HG03575 (cell line): ENCODE measurements around the gene RASD1.

Experiments
- ATAC-seq: cut with Tn5 transposase; IDR thresholded peaks from one replicate; pipeline ENCODE4 v1.9.1; 2021; ENCODE audit not compliant: unreplicated experiment, insufficient number of reproducible peaks, low FRiP score; ENCODE audit errors: extremely low read depth

The RASD1 gene

DNA sequence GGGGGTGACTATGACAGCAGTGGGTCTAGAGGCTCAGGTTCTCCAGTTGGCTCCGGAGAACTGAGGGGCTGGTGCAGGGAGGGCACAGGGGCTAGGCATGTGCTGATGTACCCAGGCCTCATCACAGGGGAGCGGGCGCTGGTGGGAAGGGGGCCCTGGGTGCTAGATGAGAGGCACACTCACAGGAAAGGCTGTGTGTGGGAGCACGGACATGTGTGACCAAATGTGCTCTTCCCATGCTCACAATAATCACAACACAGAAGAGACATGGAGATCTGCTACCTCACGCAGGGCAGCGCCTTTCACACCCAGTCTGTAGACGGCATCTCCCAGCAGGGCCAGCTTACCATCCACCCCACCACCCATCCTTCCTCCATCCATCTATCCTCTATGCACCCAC lies 17.4 kb upstream of the RASD1 start:
- no peak for ATAC-seq

DNA sequence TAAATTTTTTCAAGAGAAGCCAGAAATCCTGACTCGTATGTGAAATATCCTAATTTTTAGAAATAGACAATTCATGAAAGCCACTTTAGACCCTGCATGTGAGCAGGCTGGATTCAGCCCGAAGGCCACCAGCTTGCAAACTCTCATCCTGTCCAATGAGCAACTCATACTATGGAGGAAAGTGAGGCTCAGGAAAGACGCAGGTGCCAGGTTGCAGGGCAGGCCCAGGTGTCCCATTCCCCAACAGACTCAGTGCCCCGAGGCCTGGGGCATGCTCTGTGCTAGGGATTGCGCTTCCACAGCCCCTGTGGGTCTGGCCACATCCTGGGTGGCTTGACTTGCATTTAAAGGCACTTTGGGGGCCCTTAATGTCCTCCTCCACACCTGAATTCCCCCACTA lies 16.7 kb upstream of the RASD1 start:
- no peak for ATAC-seq

DNA sequence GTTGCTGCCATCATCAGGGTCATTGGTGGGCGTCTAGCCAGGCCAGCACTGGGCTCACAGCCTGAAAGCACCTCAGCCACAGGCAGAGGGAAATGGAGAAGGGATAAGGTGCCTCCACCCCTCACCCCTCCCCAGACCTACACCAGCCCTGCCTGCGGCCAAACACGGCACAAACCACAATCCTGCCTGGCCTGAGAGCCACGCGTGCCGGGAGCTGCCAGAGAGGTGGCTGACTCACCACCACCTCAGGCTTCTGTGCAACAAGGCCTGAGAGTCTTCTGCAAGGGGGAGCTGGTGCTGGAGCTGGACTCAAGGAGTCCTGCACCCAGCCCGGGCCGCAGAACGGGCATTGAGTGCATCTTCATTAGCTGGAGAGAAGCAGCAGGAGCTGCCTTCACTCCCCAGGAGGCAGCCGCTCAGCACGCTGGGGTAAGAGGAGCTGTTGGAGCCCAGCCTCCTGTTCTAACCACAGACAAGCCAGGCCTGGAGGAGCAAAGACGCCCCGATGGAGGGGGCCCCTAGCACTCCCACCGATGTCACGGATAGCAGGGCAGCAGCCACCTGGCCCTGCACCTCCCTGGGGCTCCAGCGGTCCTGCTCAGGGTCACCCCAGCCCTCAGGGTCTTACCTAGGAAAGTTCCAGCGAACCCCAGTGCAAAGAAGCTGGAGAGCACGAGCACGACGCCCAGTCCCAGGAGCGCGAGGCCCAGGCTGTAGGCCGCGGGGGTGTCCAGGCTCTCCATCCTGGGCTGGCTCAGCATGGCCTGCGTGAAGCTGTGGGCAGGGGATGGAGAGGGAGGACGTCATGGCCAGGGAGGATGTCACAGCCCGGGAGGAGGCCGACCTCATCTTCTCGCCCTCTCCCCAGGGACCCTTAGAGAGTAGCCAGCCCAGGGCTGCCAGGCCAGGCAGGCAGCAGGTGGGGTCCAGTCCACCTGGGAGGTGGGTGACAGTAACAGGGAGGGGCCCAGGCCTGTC lies 16.0 kb upstream of the RASD1 start:
- ATAC-seq: no peak

DNA sequence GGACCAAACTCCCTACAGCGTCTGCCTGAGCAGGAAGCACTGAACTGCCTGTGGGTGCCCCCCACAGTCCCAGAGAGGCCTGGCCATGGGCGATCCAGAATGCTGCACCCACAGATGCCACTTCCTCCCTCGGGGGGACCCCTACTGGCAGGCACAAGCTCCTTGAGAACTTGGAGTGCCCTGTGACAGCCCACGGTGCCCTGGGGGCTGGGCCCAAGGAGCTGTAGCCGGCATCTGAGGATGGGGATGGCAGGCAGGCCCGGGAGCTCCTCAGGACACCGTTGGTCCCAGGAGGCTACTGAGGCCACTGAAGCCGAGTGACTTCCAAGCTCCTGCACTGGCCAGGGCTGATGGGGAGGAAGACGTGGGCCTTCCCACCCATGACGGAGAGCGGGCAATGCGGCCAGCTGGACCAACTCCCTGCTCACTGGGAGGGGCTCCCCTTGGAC lies 15.1 kb upstream of the RASD1 start:
- no peak for ATAC-seq

DNA sequence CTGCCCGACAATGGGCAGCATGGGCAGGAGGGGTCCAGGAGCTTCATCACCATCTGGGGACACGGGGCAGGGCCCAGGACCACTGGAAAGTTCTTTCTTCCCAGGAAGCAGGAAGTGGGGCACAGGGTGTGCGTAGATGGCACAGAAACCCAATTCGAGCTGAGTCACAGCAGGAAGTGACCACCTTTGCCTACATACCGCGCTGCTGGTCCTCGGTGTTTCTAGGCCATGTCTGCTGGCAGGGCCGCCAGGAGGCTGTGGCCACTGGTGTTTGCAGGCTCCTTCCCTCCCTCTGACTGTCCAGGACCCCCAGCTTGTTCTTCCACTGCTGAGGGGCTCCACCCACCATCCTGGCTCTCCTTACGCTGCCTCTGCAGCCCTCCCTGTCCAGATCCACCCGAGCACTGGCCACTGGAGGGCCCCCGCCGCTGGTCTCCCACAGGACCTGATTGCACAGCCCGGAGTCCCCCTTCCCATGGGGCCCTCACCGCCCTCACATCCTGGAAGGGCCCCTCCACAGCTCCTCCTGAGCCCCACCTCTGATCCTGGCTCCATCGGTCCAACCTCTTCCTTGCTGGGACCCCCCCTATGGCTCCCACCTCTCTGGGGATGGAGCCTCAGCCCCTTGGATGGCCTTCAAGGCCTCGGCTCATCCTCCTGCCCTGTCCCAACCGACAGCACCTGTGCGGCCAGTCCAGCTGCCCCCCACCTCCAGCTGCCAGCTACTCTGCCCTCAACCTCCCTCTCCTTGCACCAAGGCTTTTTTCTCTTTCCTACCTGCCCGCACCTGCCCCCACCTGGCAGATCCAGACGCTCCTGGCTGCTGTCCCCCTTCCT lies 14.5 kb upstream of the RASD1 start:
- ATAC-seq: no peak

DNA sequence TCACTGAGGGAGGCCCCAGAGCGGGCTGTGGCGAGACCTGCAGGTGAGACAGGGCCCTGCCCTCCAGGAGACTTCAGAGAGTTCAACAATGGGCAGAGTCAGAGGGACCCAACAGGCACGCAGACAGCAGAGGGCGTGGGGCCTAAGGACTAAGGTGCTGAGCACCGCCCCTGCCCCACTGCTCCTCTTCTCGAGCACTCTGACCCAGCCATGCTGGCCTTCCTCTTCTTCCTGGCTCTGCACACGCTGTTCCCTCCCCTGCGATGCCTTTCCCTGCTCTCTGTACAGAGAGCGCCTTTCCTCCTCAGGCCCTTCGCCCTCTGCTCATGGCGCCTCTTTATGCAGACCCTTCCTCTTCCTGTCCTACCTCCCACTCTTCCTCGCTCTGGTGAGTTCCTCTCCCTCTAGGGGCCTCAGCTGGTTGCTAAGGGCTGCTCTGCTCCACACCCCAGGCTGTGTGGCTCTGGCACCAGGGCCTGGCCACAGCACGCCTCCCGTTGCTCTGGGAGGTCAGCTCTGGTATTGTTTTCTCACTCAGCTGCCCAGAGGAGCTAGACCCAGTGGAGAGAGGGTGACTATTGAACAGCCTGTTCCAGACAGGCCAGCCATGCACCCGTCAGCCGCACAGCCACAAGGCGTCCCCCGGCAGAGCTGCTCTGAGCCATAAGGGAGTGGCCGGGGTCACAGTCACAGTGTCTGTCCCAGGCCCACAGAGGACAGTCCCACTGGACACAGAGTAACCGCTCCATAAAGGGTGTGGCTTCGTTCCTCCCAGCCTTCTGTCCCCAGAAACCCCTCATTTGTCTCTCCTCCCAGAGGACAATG lies 13.6 kb upstream of the RASD1 start:
- ATAC-seq: no peak

DNA sequence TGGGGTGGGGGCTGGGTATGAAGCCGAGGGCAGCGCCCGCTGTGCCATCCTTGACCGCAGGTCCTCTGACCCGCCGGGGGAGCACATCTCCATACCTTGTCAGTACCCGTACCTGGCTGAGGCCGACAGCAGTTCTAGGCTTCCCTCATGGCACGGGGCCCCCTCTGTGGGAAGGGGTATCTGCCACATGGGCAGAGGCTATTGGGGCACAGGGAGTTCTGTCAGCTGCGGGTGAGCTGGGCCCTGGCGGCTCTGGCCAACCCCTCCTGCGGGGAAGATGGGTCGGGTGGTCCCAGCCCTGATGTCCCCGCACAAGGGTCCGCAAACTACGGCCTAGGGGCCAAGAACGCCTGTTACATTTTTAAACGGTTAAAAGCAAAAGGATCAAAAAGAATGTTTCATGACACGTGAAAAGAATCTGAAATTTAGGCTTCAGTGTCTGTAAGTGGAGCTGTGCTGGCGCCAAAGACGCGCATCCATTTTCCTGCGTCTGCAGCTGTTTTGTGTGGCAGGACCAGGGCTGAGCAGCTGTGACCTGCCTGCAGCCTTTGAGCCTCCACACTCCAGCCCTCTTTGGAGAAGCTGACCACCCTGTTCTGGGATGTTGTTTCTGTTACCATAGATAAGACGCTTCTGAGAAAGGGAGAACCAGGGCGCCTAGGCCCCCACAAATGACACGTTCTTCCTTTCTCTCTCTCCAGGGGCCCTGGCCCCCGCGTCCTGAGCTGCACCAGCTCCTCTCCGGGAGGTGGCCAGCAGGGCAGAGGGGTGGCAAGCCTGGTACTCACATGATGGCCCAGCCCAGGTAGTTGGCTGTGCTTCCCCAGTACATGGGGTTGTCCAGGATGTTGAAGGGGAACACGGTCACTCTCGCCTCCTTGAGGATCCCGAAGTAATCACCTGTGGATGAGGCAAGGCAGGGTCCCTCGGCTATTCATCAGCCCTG lies 12.7 kb upstream of the RASD1 start:
- no peak for ATAC-seq

DNA sequence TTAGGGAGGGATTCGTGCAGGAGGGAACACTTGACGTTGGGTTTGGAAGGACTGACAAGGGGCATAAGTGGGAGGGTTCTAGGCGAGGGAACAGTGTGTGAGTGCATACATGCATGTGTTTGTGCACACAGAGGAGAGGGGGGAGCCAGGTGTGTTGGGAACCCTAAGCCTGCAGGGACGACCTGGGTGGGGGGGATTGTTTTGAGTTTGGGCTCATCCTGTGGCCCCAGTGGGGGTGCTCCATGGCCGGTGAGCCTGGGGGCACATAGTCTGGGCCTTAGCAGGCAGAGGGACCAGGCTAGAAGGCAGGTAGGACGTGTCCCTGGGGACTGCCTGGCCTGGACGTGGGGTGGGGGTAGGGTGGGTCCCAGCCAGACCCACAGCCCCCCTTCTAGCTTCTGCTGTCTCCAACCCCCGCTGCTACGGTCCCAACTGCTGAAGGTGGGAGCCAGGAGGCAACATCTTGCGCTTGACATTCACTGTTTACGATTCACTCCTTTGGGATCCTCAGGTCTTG lies 11.9 kb upstream of the RASD1 start:
- no peak for ATAC-seq

DNA sequence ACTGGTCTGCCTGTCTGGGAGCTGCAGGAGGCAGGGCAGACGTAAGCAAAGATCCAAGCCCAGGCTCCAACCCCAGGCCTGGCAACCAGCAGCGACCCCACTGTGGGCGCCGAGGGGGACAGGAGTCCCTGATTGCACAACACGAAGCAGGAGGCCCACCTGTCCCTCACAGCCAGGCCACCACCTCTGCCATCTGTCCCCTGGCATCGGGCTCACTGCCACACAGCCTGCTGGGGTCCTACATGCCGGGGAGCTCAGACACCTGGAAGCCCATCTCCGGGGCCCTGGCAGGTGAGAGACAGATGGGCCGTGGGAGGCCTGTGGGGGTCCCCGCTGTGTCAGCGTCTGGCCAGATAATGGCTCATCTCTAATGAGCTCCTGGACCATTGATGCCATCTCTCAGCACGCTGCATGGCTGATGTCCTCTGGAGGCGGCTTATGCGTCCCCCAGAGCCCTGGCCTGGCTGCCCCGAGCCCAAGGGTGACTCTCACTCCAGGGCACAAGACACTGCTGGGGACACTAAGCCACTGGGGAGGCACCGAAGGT lies 11.3 kb upstream of the RASD1 start:
- no peak for ATAC-seq

DNA sequence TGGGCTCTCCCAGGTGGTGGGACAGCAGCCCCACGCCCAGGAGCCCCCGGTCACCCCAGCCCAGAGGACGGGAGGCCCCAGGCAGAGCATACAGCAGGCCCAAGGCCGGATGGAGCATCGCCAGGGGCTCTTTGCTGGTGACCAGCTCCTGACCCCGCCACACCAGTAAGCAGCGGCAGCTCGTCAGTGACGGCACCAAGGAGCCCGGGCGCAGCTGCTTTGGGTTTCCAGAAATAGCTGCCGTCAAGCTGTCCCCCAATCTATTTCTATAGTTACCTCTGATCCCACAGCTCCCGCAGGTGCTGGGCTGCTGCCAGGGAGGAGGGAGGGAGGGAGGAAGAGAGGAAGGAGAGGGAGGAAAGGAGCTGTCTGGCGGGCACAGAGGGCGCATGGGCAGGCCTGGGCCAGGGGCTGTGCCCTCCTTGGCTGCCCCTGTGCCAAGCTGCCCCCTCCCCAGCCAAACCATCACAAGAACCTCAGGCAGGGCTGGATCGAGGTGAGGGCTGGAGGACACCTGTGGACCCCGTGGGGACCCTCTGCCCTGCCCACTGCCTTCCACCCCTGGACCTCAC lies 10.8 kb upstream of the RASD1 start:
- ATAC-seq: no peak

DNA sequence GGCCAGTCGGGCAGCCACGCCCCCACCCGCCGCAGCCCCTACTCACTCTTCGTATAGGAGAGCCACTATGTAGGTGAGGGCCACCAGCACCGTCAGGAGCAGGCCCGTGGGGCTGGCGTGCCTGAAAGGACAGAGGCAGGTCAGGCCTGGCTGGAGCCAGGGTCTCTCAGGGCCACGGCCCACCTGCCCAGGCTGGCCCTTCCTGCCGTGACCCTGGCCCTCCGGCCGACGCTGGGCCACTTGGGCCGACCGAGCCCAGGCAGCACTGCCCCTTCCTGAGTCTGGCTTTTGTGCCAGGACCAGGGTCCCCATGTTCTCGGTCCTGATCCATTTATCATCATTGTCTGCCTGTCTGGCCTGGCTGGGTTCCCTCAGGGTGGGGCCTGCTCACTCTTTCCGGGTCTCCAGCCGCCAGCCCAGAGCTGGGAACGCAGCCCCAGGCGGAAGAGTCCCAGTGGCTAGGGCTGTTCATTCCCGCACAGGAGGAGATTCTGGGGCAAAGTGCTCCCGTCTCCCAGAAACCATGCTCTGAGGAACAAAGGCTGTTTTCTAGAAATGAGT lies 10.1 kb upstream of the RASD1 start:
- ATAC-seq: no peak

DNA sequence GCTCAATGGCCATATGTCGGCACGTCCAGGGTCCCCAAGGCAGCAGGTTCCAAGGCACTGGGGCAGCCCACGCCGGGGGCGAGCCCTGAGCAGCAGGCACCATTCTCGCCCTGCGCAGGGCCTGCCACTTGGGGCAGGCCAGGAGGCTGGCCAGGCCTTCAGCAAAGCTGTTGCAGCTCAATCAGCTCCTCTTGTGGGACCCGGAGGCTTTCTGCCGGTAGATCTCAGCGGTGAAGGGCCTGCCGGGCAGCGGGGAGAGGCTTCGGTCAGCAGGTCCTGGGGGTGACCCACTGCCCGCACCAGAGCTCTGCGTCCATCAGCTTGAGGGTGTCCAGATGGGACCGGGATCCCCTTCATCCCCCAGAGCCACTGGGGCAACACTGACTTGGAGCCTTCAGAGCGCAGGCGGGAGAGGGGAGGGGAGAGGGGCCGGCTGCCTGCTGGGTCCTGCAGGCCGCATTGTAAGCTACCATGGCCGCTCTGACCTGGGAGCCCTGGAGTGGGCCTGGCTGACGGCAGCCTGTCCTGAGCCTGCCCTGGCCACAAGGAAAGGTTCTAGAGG lies 9.5 kb upstream of the RASD1 start:
- no peak for ATAC-seq

DNA sequence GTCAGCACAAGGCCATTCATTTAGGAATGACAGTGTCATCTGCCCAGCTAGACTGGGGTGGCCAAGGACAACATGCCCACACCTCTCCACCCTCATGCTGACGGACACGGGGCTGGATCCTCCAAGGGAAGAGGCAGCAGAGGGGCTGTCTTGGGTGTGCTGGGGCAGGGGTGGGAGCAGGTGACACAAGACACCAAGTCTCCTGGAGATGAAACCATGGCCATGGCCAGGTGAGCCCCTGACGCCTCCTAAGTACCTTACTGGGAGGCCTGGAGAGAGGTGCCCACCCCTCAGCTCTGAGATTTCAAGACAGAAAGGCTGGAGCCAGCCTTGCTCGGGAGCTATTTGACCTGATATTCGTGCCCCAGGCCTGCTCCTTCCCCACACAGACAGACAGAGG lies 9.0 kb upstream of the RASD1 start:
- ATAC-seq: no peak

DNA sequence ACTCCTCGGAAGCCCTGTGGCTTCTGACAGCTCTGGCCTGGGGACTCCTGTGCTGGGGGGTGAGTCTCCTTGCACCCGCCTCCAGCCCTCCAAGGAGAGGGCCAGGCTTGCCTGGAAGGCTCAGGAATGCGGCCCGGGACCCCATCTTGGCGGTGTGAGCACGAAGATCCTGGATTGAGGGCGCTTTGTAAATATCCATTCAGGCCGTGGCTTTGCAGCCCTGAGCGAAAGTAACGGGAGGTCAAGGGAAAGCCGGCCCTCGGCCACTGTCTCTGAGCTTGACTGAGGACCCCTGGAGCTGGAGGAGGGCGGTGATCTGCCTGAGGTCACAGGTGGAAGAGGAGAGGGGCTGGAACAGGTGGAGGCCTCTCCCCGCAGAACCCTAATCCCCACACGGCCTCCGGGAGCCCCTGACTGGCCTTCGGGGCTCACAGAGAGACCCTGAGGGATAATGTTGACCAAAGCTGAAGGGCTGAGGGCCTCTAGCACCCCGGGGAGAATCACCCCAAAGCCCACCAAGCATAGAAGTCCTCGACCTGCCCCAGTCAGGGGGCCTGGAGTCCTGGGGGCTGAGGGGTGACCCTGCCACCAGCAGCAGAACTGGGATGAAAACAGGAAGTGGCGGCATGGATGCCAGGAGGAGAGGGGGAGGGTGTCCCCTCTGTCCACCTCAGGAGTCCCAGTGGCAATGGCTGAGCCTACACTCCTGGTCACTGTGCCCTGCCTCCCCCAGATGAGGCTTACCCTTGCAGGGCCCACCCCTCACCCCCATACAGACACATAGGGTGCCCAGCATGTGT lies 8.3 kb upstream of the RASD1 start:
- no peak for ATAC-seq

DNA sequence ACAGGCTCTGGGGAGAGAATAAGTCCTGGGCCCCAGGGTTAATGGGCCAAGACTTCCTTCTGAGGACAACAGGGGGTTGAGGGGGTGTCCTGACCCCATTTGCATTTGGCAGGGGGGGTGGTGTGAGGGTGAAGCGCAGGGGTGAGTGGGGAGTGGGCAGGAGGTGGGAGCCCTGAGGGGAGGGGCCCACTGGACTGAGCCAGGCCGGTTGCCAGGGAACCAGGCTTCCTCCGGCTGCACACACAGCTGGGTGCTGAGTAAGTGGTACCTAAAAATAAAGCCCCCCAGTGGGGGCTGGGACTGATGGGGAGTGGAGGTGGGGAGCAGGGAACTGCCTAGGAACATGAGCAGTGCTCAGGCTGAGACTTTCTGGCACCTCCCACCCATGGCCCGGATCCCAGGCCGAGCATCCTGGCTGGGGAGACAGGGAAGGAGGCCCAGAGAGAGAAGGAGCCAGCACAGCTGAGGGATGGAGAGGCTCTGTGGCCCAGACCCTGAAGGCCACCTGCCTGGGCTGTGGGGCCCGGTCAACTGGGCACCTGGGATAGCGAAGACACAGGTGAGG lies 7.5 kb upstream of the RASD1 start:
- ATAC-seq: no peak
